HUES64 (cell line): ENCODE measurements around the gene MYO7B.

Experiments used
- H3K27ac ChIP-seq: 2 replicates; pipeline ENCODE4 v1.7.0; 2013; ENCODE audit warnings: low read depth, low read length, inconsistent platforms
- H3K27me3 ChIP-seq: 2 replicates; pipeline ENCODE4 v1.6.1; 2013; ENCODE audit warnings: mild to moderate bottlenecking, low read length; ENCODE audit not compliant: insufficient read depth
- H3K36me3 ChIP-seq: 2 replicates; pipeline ENCODE4 v1.6.1; 2013; ENCODE audit warnings: mild to moderate bottlenecking, low read length; ENCODE audit not compliant: insufficient read depth
- H3K4me1 ChIP-seq: 2 replicates; pipeline ENCODE4 v1.6.1; 2013; ENCODE audit warnings: mild to moderate bottlenecking, low read length, moderate library complexity; ENCODE audit not compliant: insufficient read depth
- H3K4me3 ChIP-seq: 2 replicates; pipeline ENCODE4 v1.5.1; 2013; ENCODE audit warnings: mild to moderate bottlenecking, low read length, moderate library complexity
- H3K9ac ChIP-seq: 2 replicates; pipeline ENCODE4 v1.6.1; 2013; ENCODE audit warnings: mild to moderate bottlenecking, low read depth, low read length
- H3K9me3 ChIP-seq: 2 replicates; pipeline ENCODE4 v1.6.1; 2013; ENCODE audit warnings: low read depth, low read length; ENCODE audit not compliant: insufficient read depth
- WGBS: fragments of 150-250, 120-280 bp; methylation state at CpG from one replicate; pipeline ENCODE4 v1.1.7; 2013; ENCODE audit warnings: missing lambda C conversion rate; 5-methylcytosine and 5-hydroxymethylcytosine counted together

MYO7B gene

GRCh38 chr2:127607399-127607908, 72.0 kb downstream of the MYO7B start:
- Histone ChIP-seq H3K27me3 (no peaks in the 10 kb centered on the region), H3K9me3 (no peaks in the 10 kb centered on the region), H3K4me1 (no peaks in the 10 kb centered on the region), H3K27ac (no peak overlapping the region), H3K4me3 (no peak overlapping the region), H3K36me3 (no peaks in the 10 kb centered on the region), H3K9ac (no peak overlapping the region)
- WGBS, result 94% methylated on average over 9 of the region's 9 CpGs

- Histone ChIP-seq H3K27ac (no peak overlapping the region), H3K4me3 (no peak overlapping the region), H3K4me1 (no peaks in the 10 kb centered on the region), H3K36me3 (no peaks in the 10 kb centered on the region), H3K9me3 (no peaks in the 10 kb centered on the region), H3K27me3 (no peaks in the 10 kb centered on the region), H3K9ac (no peak overlapping the region)
- WGBS, result 93% methylated on average over 25 of the region's 25 CpGs
These were observed 72.9 kb downstream of the MYO7B start for GRCh38 chr2:127608061-127609030.

GRCh38 chr2:127609031-127609751, 73.7 kb downstream of the MYO7B start:
- WGBS, result 86% methylated on average over 24 of the region's 24 CpGs
- no peaks in the 10 kb centered on the region for H3K36me3 ChIP-seq
- no peak overlapping the region for H3K9ac ChIP-seq
- H3K4me1 ChIP-seq, result no peaks in the 10 kb centered on the region
- no peak overlapping the region for H3K27ac ChIP-seq
- no peaks in the 10 kb centered on the region for H3K9me3 ChIP-seq
- no peak overlapping the region for H3K4me3 ChIP-seq
- H3K27me3 ChIP-seq, result no peaks in the 10 kb centered on the region

- Histone ChIP-seq H3K27ac (no peak overlapping the region), H3K9ac (no peak overlapping the region), H3K36me3 (no peaks in the 10 kb centered on the region), H3K9me3 (no peaks in the 10 kb centered on the region), H3K4me1 (no peaks in the 10 kb centered on the region), H3K4me3 (no peak overlapping the region), H3K27me3 (no peaks in the 10 kb centered on the region)
- 94% methylated on average over 8 of the region's 8 CpGs for WGBS
These were observed 74.3 kb downstream of the MYO7B start for GRCh38 chr2:127609818-127610217.

GRCh38 chr2:127610561-127610960, 75.1 kb downstream of the MYO7B start:
- Histone ChIP-seq H3K27ac (no peak overlapping the region), H3K36me3 (no peaks in the 10 kb centered on the region), H3K4me1 (no peaks in the 10 kb centered on the region), H3K27me3 (no peaks in the 10 kb centered on the region), H3K4me3 (no peak overlapping the region), H3K9ac (no peak overlapping the region), H3K9me3 (no peaks in the 10 kb centered on the region)
- 89% methylated on average over 1 of the region's 1 CpG for WGBS

- Histone ChIP-seq H3K27ac (no peak overlapping the region), H3K36me3 (no peaks in the 10 kb centered on the region), H3K27me3 (no peaks in the 10 kb centered on the region), H3K9ac (no peak overlapping the region), H3K4me1 (no peaks in the 10 kb centered on the region), H3K9me3 (no peaks in the 10 kb centered on the region), H3K4me3 (no peak overlapping the region)
- 89% methylated on average over 11 of the region's 11 CpGs for WGBS
These were observed 75.8 kb downstream of the MYO7B start for GRCh38 chr2:127611076-127611925.

GRCh38 chr2:127612111-127612822, 76.8 kb downstream of the MYO7B start:
- H3K4me1 ChIP-seq, result no peaks in the 10 kb centered on the region
- H3K9me3 ChIP-seq, result no peaks in the 10 kb centered on the region
- H3K27me3 ChIP-seq, result no peaks in the 10 kb centered on the region
- no peak overlapping the region for H3K27ac ChIP-seq
- H3K9ac ChIP-seq, result no peak overlapping the region
- no peak overlapping the region for H3K4me3 ChIP-seq
- H3K36me3 ChIP-seq, result no peaks in the 10 kb centered on the region
- 84% methylated on average over 13 of the region's 13 CpGs for WGBS

- no peaks in the 10 kb centered on the region for H3K27me3 ChIP-seq
- H3K9ac ChIP-seq, result no peak overlapping the region
- H3K4me3 ChIP-seq, result no peak overlapping the region
- no peak overlapping the region for H3K27ac ChIP-seq
- no peaks in the 10 kb centered on the region for H3K4me1 ChIP-seq
- whole genome bisulfite sequencing, result 95% methylated on average over 2 of the region's 2 CpGs
- H3K9me3 ChIP-seq, result no peaks in the 10 kb centered on the region
- H3K36me3 ChIP-seq, result no peaks in the 10 kb centered on the region
These were observed 78.8 kb downstream of the MYO7B start for GRCh38 chr2:127614246-127614645.

GRCh38 chr2:127614731-127615130, 79.2 kb downstream of the MYO7B start:
- Histone ChIP-seq H3K4me3 (no peak overlapping the region), H3K9ac (no peak overlapping the region), H3K4me1 (no peaks in the 10 kb centered on the region), H3K36me3 (no peaks in the 10 kb centered on the region), H3K27ac (no peak overlapping the region), H3K27me3 (no peaks in the 10 kb centered on the region), H3K9me3 (no peaks in the 10 kb centered on the region)
- 86% methylated on average over 3 of the region's 3 CpGs for whole genome bisulfite sequencing

GRCh38 chr2:127615511-127616166, 80.2 kb downstream of the MYO7B start:
- Histone ChIP-seq H3K4me1 (no peaks in the 10 kb centered on the region), H3K27ac (no peak overlapping the region)
- 92% methylated on average over 18 of the region's 18 CpGs for WGBS

More at GRCh38 chr2:127615511-127616166, 80.2 kb downstream of the MYO7B start:
- H3K9ac ChIP-seq, result no peak overlapping the region
- H3K9me3 ChIP-seq, result no peaks in the 10 kb centered on the region
- H3K27me3 ChIP-seq, result no peaks in the 10 kb centered on the region
- no peaks in the 10 kb centered on the region for H3K36me3 ChIP-seq
- H3K4me3 ChIP-seq, result no peak overlapping the region
